ENCODE measurements around the gene ST7L. TPM values are rescaled to one million over a fixed set of nuclear protein-coding genes. Genes with fewer than 3 reads are reported as not detected.

The ST7L gene
- total and polyA plus RNA-seq, 10 of the 15 experiments (the other 5 are each of a cell fraction or from before 2014, with no cell fraction given), result 3.6 to 13.7 (median 8.9) TPM

DNA sequence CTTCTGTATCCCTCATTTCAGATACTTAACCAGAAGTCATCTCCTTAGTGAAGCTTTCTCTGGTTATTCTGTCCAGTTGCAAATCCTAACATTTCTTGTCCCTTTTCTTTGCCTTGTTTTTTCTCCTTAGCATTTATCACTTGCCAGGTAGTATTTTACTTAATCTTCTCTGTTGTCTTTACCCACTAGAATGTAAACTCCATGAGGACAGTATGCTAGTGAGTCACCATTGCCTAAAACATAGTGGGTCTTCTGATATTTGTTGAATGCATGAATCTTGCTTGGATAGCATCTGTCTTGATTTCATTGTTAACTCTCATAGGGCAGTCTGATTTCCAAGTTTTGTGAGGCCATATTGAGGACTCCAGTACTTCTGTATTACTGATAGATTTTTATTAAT lies 10.3 kb upstream of the ST7L start:
- in situ Hi-C loops (cut with MboI) (no loop called here), intact Hi-C loops (cut with micrococcal nuclease; ENCODE audit: unreplicated experiment) (no loop called here)
- TF ChIP-seq HDGF (IDR thresholded peaks at IDR 0.05), result no peak
- TF ChIP-seq CBX5 (IDR thresholded peaks at IDR 0.05; ENCODE audit: low read depth), result no peak
- H3K9ac ChIP-seq (ENCODE audit: control insufficient read depth, insufficient read depth, low read length), result no peak overlapping the region
- H3K4me1 ChIP-seq (ENCODE audit: control insufficient read depth, insufficient read depth, low read length), result peaks cover 18% of the 10 kb centered on the region
- ChIA-PET CTCF (interaction anchor here (0.5 to 0.9 kb wide), 2 partner anchors 15 to 80 kb away, joined by 3 to 4 read pairs; no protein-coding TSS in a partner anchor), SMC1A (ENCODE audit: uncharacterized antibody, unreplicated experiment) (interaction anchor here (0.9 to 2.4 kb wide), 7 partner anchors 11 to 114 kb away, joined by 4 to 11 read pairs (median 5); partner anchors contain the start of genes CAPZA1, PPM1J and ST7L), RAD21 (ENCODE audit: unreplicated experiment) (no interaction called here), POLR2A (interaction anchor here (1.3 to 1.8 kb wide), 3 partner anchors 10 to 71 kb away, joined by 3 to 4 read pairs (median 3); partner anchors contain the start of genes CAPZA1 and ST7L)
- no peak overlapping the region for H3K27ac ChIP-seq (ENCODE audit: control insufficient read depth, insufficient read depth)
- H4K20me1 ChIP-seq (ENCODE audit: control insufficient read depth, insufficient read depth), result peaks cover 7% of the 10 kb centered on the region
- ATAC-seq (no peak), DNase-seq (ENCODE audit: low read depth, low spot score) (no peak), FAIRE-seq (no peak)
- H3K27me3 ChIP-seq (replicated peaks in 1 of 2; ENCODE audit: control insufficient read depth in 2 of 2, insufficient read depth in 2 of 2, low read length in 1 of 2), result no peaks in the 10 kb centered on the region
- H2AFZ ChIP-seq (ENCODE audit: control insufficient read depth, low read depth, low read length), result no peak overlapping the region
- peak overlapping the region; percentile 34; the same call in 1 of the 2 replicates for H3K4me2 ChIP-seq (ENCODE audit: control insufficient read depth, insufficient read depth)
- no peaks in the 10 kb centered on the region for H3K9me3 ChIP-seq (replicated peaks; ENCODE audit: control insufficient read depth, insufficient read depth, low read length)
- no peak overlapping the region for H3K4me3 ChIP-seq
- peaks cover 95% of the 10 kb centered on the region for H3K79me2 ChIP-seq (ENCODE audit: control insufficient read depth, insufficient read depth, low read length)
- H3K36me3 ChIP-seq (ENCODE audit: control insufficient read depth in 2 of 2, insufficient read depth in 2 of 2, low read length in 1 of 2), result peaks cover 0 to 16% of the 10 kb centered on the region in 2 experiments
- BruUV-seq (replicated peaks), result no TSS peak

GRCh38 chr1:112628516-112628915 lies 9.6 kb upstream of the ST7L start:
- peaks cover 7% of the 10 kb centered on the region for H4K20me1 ChIP-seq (ENCODE audit: control insufficient read depth, insufficient read depth)
- H3K27ac ChIP-seq (ENCODE audit: control insufficient read depth, insufficient read depth), result no peak overlapping the region
- H3K9me3 ChIP-seq (replicated peaks; ENCODE audit: control insufficient read depth, insufficient read depth, low read length), result no peaks in the 10 kb centered on the region
- WGBS (ENCODE audit: insufficient coverage, insufficient replicate concordance, low lambda C conversion rate, missing lambda C conversion rate), result 22% methylated on average over 2 of the region's 2 CpGs
- in situ Hi-C loops (cut with MboI), result no loop called here
- FAIRE-seq (no peak), ATAC-seq (peak; percentile 52), DNase-seq (ENCODE audit: low read depth, low spot score) (no peak)
- H3K4me3 ChIP-seq, result 0 out of 2 replicates have a peak overlapping the region, but pooled peaks have one; percentile 19
- no peak overlapping the region for H3K9ac ChIP-seq (ENCODE audit: control insufficient read depth, insufficient read depth, low read length)
- H3K4me2 ChIP-seq (ENCODE audit: control insufficient read depth, insufficient read depth), result peak overlapping the region; percentile 34
- peaks cover 94% of the 10 kb centered on the region for H3K79me2 ChIP-seq (ENCODE audit: control insufficient read depth, insufficient read depth, low read length)
- peaks cover 0 to 16% of the 10 kb centered on the region in 2 experiments for H3K36me3 ChIP-seq (ENCODE audit: control insufficient read depth in 2 of 2, insufficient read depth in 2 of 2, low read length in 1 of 2)
- SMC1A ChIA-PET (ENCODE audit: uncharacterized antibody, unreplicated experiment), result interaction anchor here (0.9 to 2.4 kb wide), 7 partner anchors 8 to 234 kb away, joined by 3 to 11 read pairs (median 5); partner anchors contain the start of genes CAPZA1 and ST7L
- TF ChIP-seq ZNF384 (IDR thresholded peaks at IDR 0.05; ENCODE audit: borderline replicate concordance, low read depth, low read length), result no peak
- peak; percentile 27; the same call in 1 of the 3 replicates for TF ChIP-seq POU2F2 (IDR thresholded peaks at IDR 0.05; ENCODE audit: borderline replicate concordance, low read depth, low read length)
- no peak for TF ChIP-seq ZNF24 (IDR thresholded peaks at IDR 0.05)
- CTCF ChIA-PET, result interaction anchor here (1.3 to 1.5 kb wide), 2 partner anchors 9 to 14 kb away, joined by 5 to 8 read pairs; no protein-coding TSS in a partner anchor
- peaks cover 16% of the 10 kb centered on the region for H3K4me1 ChIP-seq (ENCODE audit: control insufficient read depth, insufficient read depth, low read length)
- intact Hi-C loops (cut with micrococcal nuclease; ENCODE audit: unreplicated experiment), result no loop called here
- RAD21 ChIA-PET (ENCODE audit: unreplicated experiment), result interaction anchor here (0.7 to 0.9 kb wide), 2 partner anchors 86 to 162 kb away, joined by 3 read pairs; partner anchors contain the start of gene PPM1J
- no peaks in the 10 kb centered on the region for H3K27me3 ChIP-seq (replicated peaks in 1 of 2; ENCODE audit: control insufficient read depth in 2 of 2, insufficient read depth in 2 of 2, low read length in 1 of 2)
- H2AFZ ChIP-seq (ENCODE audit: control insufficient read depth, low read depth, low read length), result no peak overlapping the region
- BruUV-seq (replicated peaks), result no TSS peak
- POLR2A ChIA-PET, result interaction anchor here (1.0 to 1.8 kb wide), 3 partner anchors 8 to 72 kb away, joined by 3 to 4 read pairs (median 3); partner anchors contain the start of genes CAPZA1 and ST7L

Data from GM12878 (cell line).